Stimulated activated naive CD4-positive, alpha-beta T cell (primary cell): ENCODE results near the gene TMEM95.
A peak's percentile ranks its signal among the peaks of the same experiment; 100 is the strongest.
"Not testable (repeated sequence)": the region's sequence is repeated elsewhere in the genome, so short reads cannot be mapped to it uniquely, and the experiment has no call there.

Source experiments
- DNase-seq, 6 experiments: peaks; one replicate each; lab custom pipeline; 2025; lab: John Stamatoyannopoulos, UW

The TMEM95 gene

GRCh38 chr17:7346761-7347614 is 8.0 kb upstream of the TMEM95 start:
- DNase-seq: no peak

- no peak for DNase-seq
Measured at GRCh38 chr17:7347630-7348477, 7.1 kb upstream of the TMEM95 start.

GRCh38 chr17:7348478-7349242 is 6.3 kb upstream of the TMEM95 start:
- DNase-seq: no peak

- peak; percentile 34 to 72 (median 63) for DNase-seq
Measured at GRCh38 chr17:7351665-7352502, 3.1 kb upstream of the TMEM95 start, which contains the start of gene KCTD11. TSS of gene KCTD11 (plus strand) at chr17:7352162.

- DNase-seq: no peak
Measured at GRCh38 chr17:7352503-7352889, 2.5 kb upstream of the TMEM95 start.

- no peak for DNase-seq
Measured at GRCh38 chr17:7352910-7353635, 1.9 kb upstream of the TMEM95 start.

- DNase-seq: no peak
Measured at GRCh38 chr17:7354262-7354843, 603 bp upstream of the TMEM95 start.

- no peak for DNase-seq
Measured at GRCh38 chr17:7355573-7355972, 617 bp downstream of the TMEM95 start.

GRCh38 chr17:7356072-7356549 is 1.2 kb downstream of the TMEM95 start:
- peak; percentile 67 to 85 (median 76) for DNase-seq

GRCh38 chr17:7356756-7357155 is 1.8 kb downstream of the TMEM95 start:
- DNase-seq: no peak

GRCh38 chr17:7357381-7357780 is 2.4 kb downstream of the TMEM95 start:
- no peak for DNase-seq

- no peak for DNase-seq
Measured at GRCh38 chr17:7361906-7362305, 7.0 kb downstream of the TMEM95 start.

GRCh38 chr17:7363311-7363710 is 8.4 kb downstream of the TMEM95 start:
- no peak for DNase-seq

GRCh38 chr17:7365963-7366362 is 11.0 kb downstream of the TMEM95 start:
- not testable (repeated sequence) for DNase-seq

GRCh38 chr17:7367083-7367482 is 12.1 kb downstream of the TMEM95 start:
- DNase-seq: no peak

GRCh38 chr17:7367918-7368598 is 13.1 kb downstream of the TMEM95 start:
- DNase-seq: no peak

GRCh38 chr17:7368599-7368994 is 13.6 kb downstream of the TMEM95 start:
- not testable (repeated sequence) for DNase-seq

- no peak for DNase-seq
Measured at GRCh38 chr17:7369825-7370224, 14.9 kb downstream of the TMEM95 start.

- no peak for DNase-seq
Measured at GRCh38 chr17:7370853-7371252, 15.9 kb downstream of the TMEM95 start.
